Tibial nerve (tissue), 3 donors: ENCODE measurements around the gene GMDS.

Source experiments
- CTCF ChIP-seq, 5 experiments: fragments of 200-600 bp in 3 of 5; fragments of 450-650 bp in 2 of 5; sonication (generic) in 3 of 5; IDR thresholded peaks; one replicate each; pipeline ENCODE4 v1.5.1; 2016 to 2019; ENCODE audit warnings: antibody characterized with exemption in 5 of 5, mild to moderate bottlenecking in 3 of 5, moderate library complexity in 2 of 5
- POLR2A ChIP-seq, 2 donors: fragments of 450-650 bp; IDR thresholded peaks; one replicate each; pipeline ENCODE4 v1.6.1; 2017; ENCODE audit warnings: antibody characterized with exemption in 2 of 2, mild to moderate bottlenecking in 2 of 2, moderate library complexity in 2 of 2

- TF ChIP-seq POLR2A (IDR thresholded peaks at IDR 0.05) (no peak), CTCF (IDR thresholded peaks at IDR 0.05) (no peak)
These were observed 411.2 kb downstream of the GMDS start for GRCh38 chr6:1834207-1834606.
